DND-41 (cell line): Measurements from ENCODE around the gene ADCY7.

Experiments used
- ATAC-seq: fragments of 200-7000 bp; cut with Tn5 transposase; 3 replicates; pipeline ENCODE4 v1.9.1; 2021; ENCODE audit warnings: low read depth; ENCODE audit not compliant: insufficient read depth
- DNase-seq: peaks from one replicate; pipeline ENCODE4 v3.0.0-alpha.2; 2020
- H2AFZ ChIP-seq: 2 replicates; pipeline ENCODE4 v1.6.0; 2012; ENCODE audit warnings: low read depth, low read length
- H3K27ac ChIP-seq: 2 replicates; pipeline ENCODE4 v1.5.1; 2012; ENCODE audit warnings: low read length, inconsistent platforms
- H3K27me3 ChIP-seq: fragments of 200-600 bp; sonication (generic); 2 replicates; pipeline ENCODE4 v1.6.0; 2012; ENCODE audit warnings: low read length, mild to moderate bottlenecking, inconsistent platforms; ENCODE audit not compliant: insufficient read depth, poor library complexity
- H3K36me3 ChIP-seq: 2 replicates; pipeline ENCODE4 v1.5.1; 2012; ENCODE audit warnings: low read length, inconsistent platforms; ENCODE audit not compliant: insufficient read depth
- H3K4me1 ChIP-seq: 2 replicates; pipeline ENCODE4 v1.5.1; 2012; ENCODE audit warnings: mild to moderate bottlenecking, low read length; ENCODE audit not compliant: insufficient read depth
- H3K4me2 ChIP-seq: 2 replicates; pipeline ENCODE4 v1.6.0; 2012; ENCODE audit warnings: mild to moderate bottlenecking, moderate library complexity, low read length, inconsistent platforms; ENCODE audit not compliant: insufficient read depth
- H3K4me3 ChIP-seq, 2 experiments: fragments of 200-600 bp in 1 of 2; shearing (Covaris generic) in 1 of 2; 2 replicates each; pipeline ENCODE4 v1.5.1; 2012 to 2016; ENCODE audit warnings: inconsistent platforms in 2 of 2, low read length in 2 of 2, mild to moderate bottlenecking in 2 of 2, low read depth in 1 of 2, moderate library complexity in 1 of 2
- H3K79me2 ChIP-seq: 2 replicates; pipeline ENCODE4 v1.6.0; 2012; ENCODE audit warnings: low read length, inconsistent platforms; ENCODE audit not compliant: insufficient read depth
- H3K9ac ChIP-seq: 2 replicates; pipeline ENCODE4 v1.6.0; 2012; ENCODE audit warnings: low read depth, mild to moderate bottlenecking, inconsistent platforms, low read length, moderate library complexity
- H3K9me3 ChIP-seq: 2 replicates; pipeline ENCODE4 v1.5.1; 2012; ENCODE audit warnings: low read length, moderate library complexity, mild to moderate bottlenecking, inconsistent platforms; ENCODE audit not compliant: insufficient read depth, severe bottlenecking
- H4K20me1 ChIP-seq: 2 replicates; pipeline ENCODE4 v1.6.0; 2012; ENCODE audit warnings: low read length; ENCODE audit not compliant: insufficient read depth
- CTCF ChIP-seq: IDR thresholded peaks from 2 replicates; pipeline ENCODE4 v1.5.1; 2012; ENCODE audit warnings: borderline replicate concordance, low read length, moderate library complexity, mild to moderate bottlenecking; ENCODE audit not compliant: poor library complexity, severe bottlenecking; ENCODE audit errors: extremely low read depth
- EZH2 ChIP-seq: IDR thresholded peaks from 3 replicates; pipeline ENCODE4 v1.6.1; 2012; ENCODE audit warnings: borderline replicate concordance, low read depth, mild to moderate bottlenecking, moderate library complexity, low read length, inconsistent platforms; ENCODE audit not compliant: severe bottlenecking

The ADCY7 gene

DNA sequence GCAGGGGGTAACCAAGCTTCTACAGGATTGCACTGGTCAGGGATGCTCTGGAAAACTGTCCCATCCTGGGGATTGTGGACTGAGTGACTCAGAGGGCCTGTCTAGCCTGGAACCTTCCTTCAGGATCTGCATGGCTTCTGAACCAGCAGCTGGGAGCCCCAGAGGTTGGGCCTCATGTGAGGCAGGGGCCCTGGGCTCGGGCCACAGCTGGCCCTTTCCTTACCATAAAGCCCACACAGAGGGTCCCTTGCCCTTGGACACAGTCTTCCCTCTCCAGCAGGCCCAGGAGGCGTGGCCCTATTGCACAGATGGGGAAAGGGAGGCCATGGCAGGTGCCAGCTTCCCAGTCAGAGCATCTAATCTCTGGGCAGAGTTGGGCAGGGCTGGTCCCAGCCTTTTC is 30.5 kb downstream of the ADCY7 start:
- Histone ChIP-seq H3K79me2 (no peaks in the 10 kb centered on the region), H3K27me3 (no peaks in the 10 kb centered on the region), H4K20me1 (0 out of 2 replicates have a peak, but pooled peaks cover 3% of the 10 kb centered on the region), H3K36me3 (no peaks in the 10 kb centered on the region; the same call in 1 of the 2 replicates), H3K4me1 (no peaks in the 10 kb centered on the region), H3K9me3 (no peaks in the 10 kb centered on the region), H3K4me2 (no peak overlapping the region), H3K27ac (no peak overlapping the region), H2AFZ (no peak overlapping the region), H3K4me3 (no peak overlapping the region), H3K9ac (no peak overlapping the region)
- no peak for ATAC-seq
- no peak for DNase-seq
- TF ChIP-seq CTCF (no peak), EZH2 (no peak)

GRCh38 chr16:50297301-50298074 is 31.1 kb downstream of the ADCY7 start:
- Histone ChIP-seq H3K27ac (no peak overlapping the region), H3K27me3 (no peaks in the 10 kb centered on the region), H3K36me3 (no peaks in the 10 kb centered on the region; the same call in 1 of the 2 replicates), H3K9me3 (no peaks in the 10 kb centered on the region), H3K4me3 (no peak overlapping the region), H3K9ac (no peak overlapping the region), H3K4me2 (no peak overlapping the region), H2AFZ (no peak overlapping the region), H3K79me2 (no peaks in the 10 kb centered on the region), H4K20me1 (0 out of 2 replicates have a peak, but pooled peaks cover 3% of the 10 kb centered on the region), H3K4me1 (no peaks in the 10 kb centered on the region)
- ATAC-seq (no peak), DNase-seq (no peak)
- TF ChIP-seq EZH2 (no peak), CTCF (no peak)

- H3K36me3 ChIP-seq: no peaks in the 10 kb centered on the region; the same call in 1 of the 2 replicates
- H3K4me3 ChIP-seq: no peak overlapping the region
- no peaks in the 10 kb centered on the region for H3K79me2 ChIP-seq
- TF ChIP-seq EZH2 (no peak), CTCF (no peak)
- H3K4me2 ChIP-seq: no peak overlapping the region
- H3K27ac ChIP-seq: no peak overlapping the region
- no peak overlapping the region for H3K9ac ChIP-seq
- DNase-seq (no peak), ATAC-seq (no peak)
- no peaks in the 10 kb centered on the region for H3K4me1 ChIP-seq
- no peak overlapping the region for H2AFZ ChIP-seq
- H3K27me3 ChIP-seq: no peaks in the 10 kb centered on the region
- 0 out of 2 replicates have a peak, but pooled peaks cover 3% of the 10 kb centered on the region for H4K20me1 ChIP-seq
- no peaks in the 10 kb centered on the region for H3K9me3 ChIP-seq
These were observed 31.7 kb downstream of the ADCY7 start for GRCh38 chr16:50298075-50298460.
